PC-3 (cell line): ENCODE data around the gene ABCC3. TPM values are rescaled to one million over a fixed set of nuclear protein-coding genes. Genes with fewer than 3 reads are reported as not detected.

Experiments
- ATAC-seq: fragments of 200-7000 bp; cut with Tn5 transposase; 2 replicates; pipeline ENCODE4 v1.9.1; 2020; ENCODE audit warnings: mild to moderate bottlenecking, moderate library complexity
- BruUV-seq: library from RNA; stranded (reverse); fragments of 400-500 nt; replicated peaks from 2 replicates; lab custom pipeline; 2021; lab: Mats Ljungman, UMichigan
- CTCF ChIA-PET: fragments of 300-600 bp; sonication (Branson Sonifier 250); formaldehyde crosslinking; loops from one replicate; lab custom pipeline; 2022; ENCODE audit warnings: antibody characterized with exemption; lab: Charles Lee
- POLR2A ChIA-PET: fragments of 300-600 bp; sonication (Branson Sonifier 250); formaldehyde crosslinking; loops from one replicate; lab custom pipeline; 2022; ENCODE audit warnings: antibody characterized with exemption; ENCODE audit not compliant: unreplicated experiment; lab: Charles Lee
- DNase-seq: peaks from one replicate; pipeline ENCODE4 v3.0.0-alpha.2; 2015
- H2AFZ ChIP-seq: fragments of 300-600 bp; sonication (generic); 2 replicates; pipeline ENCODE4 v1.6.0; 2016; ENCODE audit warnings: antibody characterized with exemption, low read length
- H3F3A ChIP-seq: fragments of 300-600 bp; sonication (generic); one replicate; pipeline ENCODE4 v1.6.0; 2017; ENCODE audit warnings: antibody characterized with exemption, low read length, control low read depth, mild to moderate bottlenecking; ENCODE audit not compliant: unreplicated experiment
- H3K27ac ChIP-seq: fragments of 300-600 bp; sonication (generic); 2 replicates; pipeline ENCODE4 v1.5.1; 2016; ENCODE audit warnings: mild to moderate bottlenecking, low read length
- H3K27me3 ChIP-seq: fragments of 300-600 bp; sonication (generic); 2 replicates; pipeline ENCODE4 v1.6.1; 2016; ENCODE audit warnings: low read length, mixed read lengths
- H3K36me3 ChIP-seq: fragments of 300-600 bp; sonication (generic); 2 replicates; pipeline ENCODE4 v1.6.1; 2016; ENCODE audit warnings: low read depth, mixed run types, low read length, mixed read lengths
- H3K4me1 ChIP-seq: fragments of 300-600 bp; sonication (generic); 2 replicates; pipeline ENCODE4 v1.5.1; 2016; ENCODE audit warnings: low read length; ENCODE audit not compliant: insufficient read depth
- H3K4me2 ChIP-seq: fragments of 300-600 bp; sonication (generic); 2 replicates; pipeline ENCODE4 v1.6.0; 2016; ENCODE audit warnings: low read length
- H3K4me3 ChIP-seq: fragments of 300-600 bp; sonication (generic); 2 replicates; pipeline ENCODE4 v1.5.1; 2016; ENCODE audit warnings: mild to moderate bottlenecking, low read length, mixed read lengths
- H3K79me2 ChIP-seq: fragments of 300-600 bp; sonication (generic); 2 replicates; pipeline ENCODE4 v1.6.1; 2017; ENCODE audit warnings: low read length, mixed read lengths
- H3K9ac ChIP-seq: fragments of 300-600 bp; sonication (generic); 2 replicates; pipeline ENCODE4 v1.6.0; 2016; ENCODE audit warnings: mild to moderate bottlenecking, low read length
- H3K9me2 ChIP-seq: fragments of 300-600 bp; sonication (generic); replicated peaks from 2 replicates; pipeline ENCODE4 v1.6.1; 2016; ENCODE audit warnings: mixed run types, low read length, mixed read lengths
- H3K9me3 ChIP-seq: fragments of 300-600 bp; sonication (generic); 2 replicates; pipeline ENCODE4 v1.6.1; 2016; ENCODE audit warnings: low read length, mixed read lengths
- H4K20me1 ChIP-seq: fragments of 300-600 bp; sonication (generic); 2 replicates; pipeline ENCODE4 v1.6.1; 2016; ENCODE audit warnings: low read length, mixed read lengths
- EZH2 ChIP-seq: fragments of 300-600 bp; sonication (generic); IDR thresholded peaks from one replicate; pipeline ENCODE4 v1.6.1; 2017; ENCODE audit warnings: antibody characterized with exemption, mild to moderate bottlenecking, low read length; ENCODE audit not compliant: unreplicated experiment
- EZH2phosphoT487 ChIP-seq: fragments of 300-600 bp; sonication (generic); IDR thresholded peaks from 2 replicates; pipeline ENCODE4 v1.6.1; 2018; ENCODE audit warnings: mild to moderate bottlenecking, antibody characterized with exemption, low read length, borderline replicate concordance
- intact Hi-C: fragments of 100-400 bp; cut with micrococcal nuclease; formaldehyde crosslinking; loops from 2 replicates; pipeline ENCODE4 v1.9.0; 2023
- total RNA-seq: library from RNA; depleted of rRNA; stranded (reverse); fragments of >200 nt; gene quantifications from 2 replicates; pipeline ENCODE4 v1.2.3, GENCODE V29; 2014
- TF ChIP-seq, protein P1 (sequence below): fragments of 300-600 bp; sonication (generic); conservative IDR thresholded peaks from 2 replicates; pipeline ENCODE4 v1.5.1; 2017; ENCODE audit warnings: antibody characterized with exemption, low read depth, mild to moderate bottlenecking, low read length

Gene ABCC3
- total RNA-seq, 1 experiment from 2014 or later: 50.2 TPM

DNA sequence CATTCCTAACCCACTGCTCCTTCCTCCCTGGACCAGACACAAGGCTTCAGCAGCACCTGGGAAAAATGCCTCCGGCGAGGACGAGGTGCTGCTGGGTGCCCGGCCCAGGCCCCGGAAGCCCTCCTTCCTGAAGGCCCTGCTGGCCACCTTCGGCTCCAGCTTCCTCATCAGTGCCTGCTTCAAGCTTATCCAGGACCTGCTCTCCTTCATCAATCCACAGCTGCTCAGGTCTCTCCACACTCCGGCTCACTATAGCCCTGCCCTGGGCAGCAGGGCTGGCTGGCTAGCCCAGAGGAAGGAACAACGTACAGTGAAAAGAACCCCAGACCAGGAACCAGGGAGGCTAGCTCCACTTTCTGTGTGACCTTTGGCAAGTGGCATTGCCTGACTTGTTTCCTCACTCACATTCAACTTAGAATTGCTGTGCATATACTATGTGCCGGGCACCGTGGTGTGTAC is 26.2 kb downstream of the ABCC3 start:
- ChIA-PET CTCF (interaction anchor here (0.6 to 2.4 kb wide), 6 partner anchors 22 to 34 kb away, joined by 4 to 18 read pairs (median 7); no protein-coding TSS in a partner anchor), POLR2A (interaction anchor here (0.6 to 1.6 kb wide), 5 partner anchors 11 to 136 kb away, joined by 3 to 6 read pairs (median 4); no protein-coding TSS in a partner anchor)
- no peak overlapping the region for H3K4me3 ChIP-seq
- BruUV-seq: no TSS peak
- peaks cover 37% of the 10 kb centered on the region for H3K4me1 ChIP-seq
- ATAC-seq: peak; percentile 7
- peak overlapping the region; percentile 58 for H3K9ac ChIP-seq
- no peak for DNase-seq
- H3K9me3 ChIP-seq: no peaks in the 10 kb centered on the region
- no peaks in the 10 kb centered on the region for H4K20me1 ChIP-seq
- TF ChIP-seq EZH2phosphoT487: no peak
- TF ChIP-seq, protein P1, sequence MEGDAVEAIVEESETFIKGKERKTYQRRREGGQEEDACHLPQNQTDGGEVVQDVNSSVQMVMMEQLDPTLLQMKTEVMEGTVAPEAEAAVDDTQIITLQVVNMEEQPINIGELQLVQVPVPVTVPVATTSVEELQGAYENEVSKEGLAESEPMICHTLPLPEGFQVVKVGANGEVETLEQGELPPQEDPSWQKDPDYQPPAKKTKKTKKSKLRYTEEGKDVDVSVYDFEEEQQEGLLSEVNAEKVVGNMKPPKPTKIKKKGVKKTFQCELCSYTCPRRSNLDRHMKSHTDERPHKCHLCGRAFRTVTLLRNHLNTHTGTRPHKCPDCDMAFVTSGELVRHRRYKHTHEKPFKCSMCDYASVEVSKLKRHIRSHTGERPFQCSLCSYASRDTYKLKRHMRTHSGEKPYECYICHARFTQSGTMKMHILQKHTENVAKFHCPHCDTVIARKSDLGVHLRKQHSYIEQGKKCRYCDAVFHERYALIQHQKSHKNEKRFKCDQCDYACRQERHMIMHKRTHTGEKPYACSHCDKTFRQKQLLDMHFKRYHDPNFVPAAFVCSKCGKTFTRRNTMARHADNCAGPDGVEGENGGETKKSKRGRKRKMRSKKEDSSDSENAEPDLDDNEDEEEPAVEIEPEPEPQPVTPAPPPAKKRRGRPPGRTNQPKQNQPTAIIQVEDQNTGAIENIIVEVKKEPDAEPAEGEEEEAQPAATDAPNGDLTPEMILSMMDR: no peak
- no peak for TF ChIP-seq EZH2
- no peaks in the 10 kb centered on the region for H3K79me2 ChIP-seq
- no peaks in the 10 kb centered on the region; the same call in 1 of the 2 replicates for H3K36me3 ChIP-seq
- peak overlapping the region; percentile 89 for H3K27ac ChIP-seq
- no peaks in the 10 kb centered on the region for H3F3A ChIP-seq
- peak overlapping the region; percentile 73 for H3K4me2 ChIP-seq
- intact Hi-C loops: loop anchor here (1.0 kb wide), 2 partner anchors 23 to 32 kb away; no protein-coding TSS in a partner anchor
- no peaks in the 10 kb centered on the region for H3K9me2 ChIP-seq
- H2AFZ ChIP-seq: no peak overlapping the region
- H3K27me3 ChIP-seq: no peaks in the 10 kb centered on the region

DNA sequence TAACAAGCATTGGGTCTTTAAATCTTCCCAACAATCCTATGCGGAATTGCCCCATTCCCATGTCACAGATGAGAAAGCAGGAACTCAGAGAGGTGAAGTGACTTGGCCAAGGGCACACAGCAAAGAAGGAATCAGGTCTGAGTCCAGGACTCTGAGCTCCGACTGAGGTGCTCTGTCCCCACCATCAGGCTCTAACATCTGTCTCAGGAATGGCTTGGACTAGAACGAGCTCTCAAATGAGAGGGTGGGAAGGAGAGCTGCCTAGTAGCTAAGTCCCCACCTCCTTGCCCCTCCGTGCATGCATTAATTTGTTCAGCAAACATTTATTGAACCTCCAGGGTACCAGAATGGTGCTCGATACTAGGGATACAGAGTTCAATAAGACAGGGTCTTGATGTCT is 26.7 kb downstream of the ABCC3 start:
- H4K20me1 ChIP-seq: no peaks in the 10 kb centered on the region
- H3K27ac ChIP-seq: peak overlapping the region; percentile 89
- H3K9me2 ChIP-seq: no peaks in the 10 kb centered on the region
- H3K4me2 ChIP-seq: peak overlapping the region; percentile 73
- peak; percentile 25 for ATAC-seq
- intact Hi-C loops: loop anchor here (1.0 kb wide), 2 partner anchors 23 to 32 kb away; no protein-coding TSS in a partner anchor
- CTCF ChIA-PET: interaction anchor here (0.6 to 2.4 kb wide), 6 partner anchors 22 to 33 kb away, joined by 3 to 13 read pairs (median 4); no protein-coding TSS in a partner anchor
- peak overlapping the region; percentile 15 for H2AFZ ChIP-seq
- no peak for DNase-seq
- POLR2A ChIA-PET: interaction anchor here (1.1 to 1.6 kb wide), 4 partner anchors 12 to 32 kb away, joined by 4 to 6 read pairs (median 4); no protein-coding TSS in a partner anchor
- TSS peak; percentile 97 for BruUV-seq
- H3F3A ChIP-seq: no peaks in the 10 kb centered on the region
- TF ChIP-seq EZH2phosphoT487 (no peak), EZH2 (no peak)
- TF ChIP-seq, protein P1: no peak
- no peaks in the 10 kb centered on the region for H3K9me3 ChIP-seq
- no peaks in the 10 kb centered on the region for H3K79me2 ChIP-seq
- peak overlapping the region; percentile 26; the same call in 1 of the 2 replicates for H3K4me3 ChIP-seq
- no peaks in the 10 kb centered on the region for H3K27me3 ChIP-seq
- H3K9ac ChIP-seq: peak overlapping the region; percentile 58
- no peaks in the 10 kb centered on the region; the same call in 1 of the 2 replicates for H3K36me3 ChIP-seq
- H3K4me1 ChIP-seq: peaks cover 37% of the 10 kb centered on the region
